HepG2 (cell line): ENCODE results near the gene GRIN2C. TPM values are rescaled to one million over a fixed set of nuclear protein-coding genes. Genes with fewer than 3 reads are reported as not detected.

Experiments used
- ATAC-seq: fragments of 200-7000 bp; cut with Tn5 transposase; 3 replicates; pipeline ENCODE4 v1.9.1; 2020; ENCODE audit warnings: mild to moderate bottlenecking, moderate library complexity
- BruUV-seq: library from RNA; stranded (reverse); fragments of 400-500 nt; replicated peaks from 2 replicates; lab custom pipeline; 2021; lab: Mats Ljungman, UMichigan
- CTCF ChIA-PET: fragments of 300-600 bp; formaldehyde crosslinking; extraction: SDS; loops from one replicate; lab custom pipeline; 2021; ENCODE audit warnings: low total read pairs, inconsistent platforms, low intra/inter-chr PET ratio; lab: Yijun Ruan, JAX
- POLR2A ChIA-PET: fragments of 350-600 bp; sonication (Branson Sonifier 250); formaldehyde crosslinking; loops from one replicate; lab custom pipeline; 2020; ENCODE audit warnings: antibody characterized with exemption, inconsistent platforms; lab: Yijun Ruan, JAX
- DNase-seq: peaks from one replicate; pipeline ENCODE4 v3.0.0-alpha.2; 2015; ENCODE audit warnings: low spot score
- FAIRE-seq: peaks from 3 replicates; lab custom pipeline; 2011; peaks lifted over from hg19 to GRCh38; lab: Jason Lieb, UNC
- H2AFZ ChIP-seq: one replicate; pipeline ENCODE4 v1.6.1; 2011; ENCODE audit warnings: low read length, inconsistent platforms
- H3K27ac ChIP-seq: fragments of 300-600 bp; 3 replicates; pipeline ENCODE4 v1.8.0; 2011; ENCODE audit warnings: mixed run types, mild to moderate bottlenecking, mixed read lengths, low read length, inconsistent platforms; ENCODE audit not compliant: insufficient read depth; ENCODE audit errors: extremely low read length
- H3K27me3 ChIP-seq, 2 experiments: fragments of 200-600 bp in 1 of 2; 2 replicates in 1 of 2; 3 replicates in 1 of 2; pipeline versions ENCODE4 v1.6.0 to v1.8.0; 2011; ENCODE audit warnings: low read length in 2 of 2, mild to moderate bottlenecking in 2 of 2, moderate library complexity in 2 of 2, inconsistent platforms in 1 of 2; ENCODE audit not compliant: insufficient read depth in 2 of 2, control insufficient read depth in 1 of 2
- H3K36me3 ChIP-seq, 2 experiments: fragments of 200-600 bp in 1 of 2; replicated peaks in 1 of 2; 2 replicates in 1 of 2; 3 replicates in 1 of 2; pipeline versions ENCODE4 v1.5.1 to v1.8.0; 2011; ENCODE audit warnings: low read length in 2 of 2, inconsistent platforms in 1 of 2; ENCODE audit not compliant: insufficient read depth in 2 of 2, control insufficient read depth in 1 of 2
- H3K4me1 ChIP-seq: 2 replicates; pipeline ENCODE4 v1.5.1; 2012; ENCODE audit warnings: low read length, inconsistent platforms; ENCODE audit not compliant: insufficient read depth
- H3K4me2 ChIP-seq: 2 replicates; pipeline ENCODE4 v1.6.0; 2011; ENCODE audit warnings: low read depth, low read length, inconsistent platforms
- H3K4me3 ChIP-seq, 3 experiments: fragments of 200-600 bp in 1 of 3; sonication (generic), shearing (Covaris generic) in 1 of 3; replicated peaks in 1 of 3; 2 replicates each; pipeline ENCODE4 v1.5.1; 2011 to 2016; ENCODE audit warnings: low read length in 3 of 3, inconsistent platforms in 2 of 3, low read depth in 2 of 3, mild to moderate bottlenecking in 2 of 3, control low read depth in 1 of 3, mixed read lengths in 1 of 3; ENCODE audit not compliant: insufficient read depth in 1 of 3
- H3K79me2 ChIP-seq: one replicate; pipeline ENCODE4 v1.6.1; 2011; ENCODE audit warnings: low read length, inconsistent platforms; ENCODE audit not compliant: insufficient read depth
- H3K9ac ChIP-seq: 2 replicates; pipeline ENCODE4 v1.6.0; 2011; ENCODE audit warnings: mild to moderate bottlenecking, low read depth, low read length, inconsistent platforms; ENCODE audit not compliant: insufficient read depth
- H3K9me3 ChIP-seq: 2 replicates; pipeline ENCODE4 v1.5.1; 2012; ENCODE audit warnings: mild to moderate bottlenecking, low read length
- H4K20me1 ChIP-seq: 2 replicates; pipeline ENCODE4 v1.6.0; 2011; ENCODE audit warnings: inconsistent platforms, mild to moderate bottlenecking, low read length, moderate library complexity; ENCODE audit not compliant: insufficient read depth
- CBX5 ChIP-seq: sonication (generic); formaldehyde crosslinking; IDR thresholded peaks from 2 replicates; pipeline ENCODE4 v1.4.0; 2020; ENCODE audit warnings: missing genetic modification reagents, borderline replicate concordance
- EZH2 ChIP-seq: conservative IDR thresholded peaks from 2 replicates; pipeline ENCODE4 v1.6.1; 2012; ENCODE audit warnings: mild to moderate bottlenecking, low read depth, low read length, moderate library complexity
- MYNN ChIP-seq: sonication (generic); formaldehyde crosslinking; IDR thresholded peaks from 2 replicates; pipeline ENCODE4 v1.4.0; 2020; ENCODE audit warnings: mild to moderate bottlenecking, low read depth, missing genetic modification reagents
- NBN ChIP-seq: fragments of 450-650 bp; conservative IDR thresholded peaks from 2 replicates; pipeline ENCODE4 v1.6.1; 2017
- NFKBIZ ChIP-seq: IDR thresholded peaks from 2 replicates; pipeline ENCODE4 v1.6.1; 2018; ENCODE audit warnings: missing genetic modification reagents, missing compliant biosample characterization
- ZNF263 ChIP-seq: sonication (generic); formaldehyde crosslinking; IDR thresholded peaks from 2 replicates; pipeline ENCODE4 v1.4.0; 2020; ENCODE audit warnings: missing genetic modification reagents
- ZNF567 ChIP-seq: sonication (generic); formaldehyde crosslinking; IDR thresholded peaks from 2 replicates; pipeline ENCODE4 v1.8.1; 2023; ENCODE audit warnings: mild to moderate bottlenecking, missing genetic modification reagents, borderline replicate concordance
- WGBS: methylation state at CpG from one replicate; pipeline ENCODE4 v1.1.6; 2017; ENCODE audit warnings: low lambda C conversion rate; 5-methylcytosine and 5-hydroxymethylcytosine counted together
- in situ Hi-C: cut with HindIII; loops from 2 replicates; pipeline ENCODE4 v1.10.0; 2017; ENCODE audit warnings: low pct_unique_long_range_greater_than_20kb; ENCODE audit not compliant: extremely low pct_ligation_motif_present
- intact Hi-C: fragments of 100-400 bp; cut with micrococcal nuclease; formaldehyde crosslinking; loops from one replicate; pipeline ENCODE4 v1.10.0; 2022; ENCODE audit not compliant: unreplicated experiment
- polyA plus RNA-seq, 8 experiments: library from polyadenylated mRNA; depleted of rRNA in 3 of 8; stranded (reverse) in 7 of 8; unstranded in 1 of 8; fragments of >200 nt; fragmentation: Illumina TruSeq in 4 of 8; extraction: Trizol in 4 of 8; gene quantifications; 2 replicates each; pipeline versions ENCODE4 v1.2.1 to v1.2.3, GENCODE V29; 2011 to 2016; ENCODE audit warnings: low read depth in 4 of 8, missing spikeins in 1 of 8, mixed read lengths in 1 of 8; ENCODE audit not compliant: insufficient read depth in 1 of 8
- total RNA-seq, 5 experiments: library from RNA; depleted of rRNA; stranded (reverse); fragments of >200 nt; fragmentation: Illumina TruSeq; extraction: Trizol; gene quantifications; 2 replicates each; pipeline ENCODE4 v1.2.3, GENCODE V29; 2016; ENCODE audit warnings: low read depth in 1 of 5
- TF ChIP-seq, protein P1 (sequence below): sonication (generic); formaldehyde crosslinking; IDR thresholded peaks from 2 replicates; pipeline ENCODE4 v1.5.0; 2020; ENCODE audit warnings: mild to moderate bottlenecking, missing genetic modification reagents, moderate library complexity
- TF ChIP-seq, protein P2 (sequence below): IDR thresholded peaks from 2 replicates; pipeline ENCODE4 v1.6.1; 2016; ENCODE audit warnings: low read depth

Gene GRIN2C
- total and polyA plus RNA-seq, 2 of the 13 experiments (the other 11 are each of a cell fraction or from before 2014, with no cell fraction given), result 0.03 to 0.11 TPM

DNA sequence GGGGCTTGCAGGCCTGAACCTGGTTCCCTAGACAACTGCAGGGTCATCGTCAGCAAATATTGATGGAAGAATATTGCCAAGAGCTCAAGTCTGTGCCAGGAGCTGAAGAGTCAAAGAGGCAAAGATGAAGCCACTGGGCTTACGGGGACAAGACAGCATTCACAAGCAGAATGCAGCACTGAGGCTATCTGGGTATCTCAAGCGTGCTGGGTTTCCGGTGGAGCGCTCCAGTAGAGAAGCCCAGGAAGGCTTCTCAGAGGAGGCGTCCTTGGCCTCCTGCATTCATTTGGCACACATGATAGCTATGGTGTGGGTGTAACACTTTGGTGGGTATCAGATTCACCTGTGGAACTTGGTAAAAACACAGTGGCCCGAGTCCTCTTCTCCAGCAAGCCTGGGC, 30.9 kb upstream of the GRIN2C start (continued):
- TF ChIP-seq, protein P1, sequence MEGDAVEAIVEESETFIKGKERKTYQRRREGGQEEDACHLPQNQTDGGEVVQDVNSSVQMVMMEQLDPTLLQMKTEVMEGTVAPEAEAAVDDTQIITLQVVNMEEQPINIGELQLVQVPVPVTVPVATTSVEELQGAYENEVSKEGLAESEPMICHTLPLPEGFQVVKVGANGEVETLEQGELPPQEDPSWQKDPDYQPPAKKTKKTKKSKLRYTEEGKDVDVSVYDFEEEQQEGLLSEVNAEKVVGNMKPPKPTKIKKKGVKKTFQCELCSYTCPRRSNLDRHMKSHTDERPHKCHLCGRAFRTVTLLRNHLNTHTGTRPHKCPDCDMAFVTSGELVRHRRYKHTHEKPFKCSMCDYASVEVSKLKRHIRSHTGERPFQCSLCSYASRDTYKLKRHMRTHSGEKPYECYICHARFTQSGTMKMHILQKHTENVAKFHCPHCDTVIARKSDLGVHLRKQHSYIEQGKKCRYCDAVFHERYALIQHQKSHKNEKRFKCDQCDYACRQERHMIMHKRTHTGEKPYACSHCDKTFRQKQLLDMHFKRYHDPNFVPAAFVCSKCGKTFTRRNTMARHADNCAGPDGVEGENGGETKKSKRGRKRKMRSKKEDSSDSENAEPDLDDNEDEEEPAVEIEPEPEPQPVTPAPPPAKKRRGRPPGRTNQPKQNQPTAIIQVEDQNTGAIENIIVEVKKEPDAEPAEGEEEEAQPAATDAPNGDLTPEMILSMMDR, result no peak
- TF ChIP-seq NFKBIZ (CRISPR knock-in tag) (no peak), ZNF567 (CRISPR knock-in tag) (no peak), NBN (no peak), CBX5 (CRISPR knock-in tag) (no peak), MYNN (CRISPR knock-in tag) (no peak)
- TF ChIP-seq, protein P2, sequence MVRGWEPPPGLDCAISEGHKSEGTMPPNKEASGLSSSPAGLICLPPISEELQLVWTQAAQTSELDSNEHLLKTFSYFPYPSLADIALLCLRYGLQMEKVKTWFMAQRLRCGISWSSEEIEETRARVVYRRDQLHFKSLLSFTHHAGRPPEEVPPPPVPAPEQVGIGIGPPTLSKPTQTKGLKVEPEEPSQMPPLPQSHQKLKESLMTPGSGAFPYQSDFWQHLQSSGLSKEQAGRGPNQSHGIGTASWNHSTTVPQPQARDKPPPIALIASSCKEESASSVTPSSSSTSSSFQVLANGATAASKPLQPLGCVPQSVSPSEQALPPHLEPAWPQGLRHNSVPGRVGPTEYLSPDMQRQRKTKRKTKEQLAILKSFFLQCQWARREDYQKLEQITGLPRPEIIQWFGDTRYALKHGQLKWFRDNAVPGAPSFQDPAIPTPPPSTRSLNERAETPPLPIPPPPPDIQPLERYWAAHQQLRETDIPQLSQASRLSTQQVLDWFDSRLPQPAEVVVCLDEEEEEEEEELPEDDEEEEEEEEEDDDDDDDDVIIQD (CRISPR knock-in tag), result no peak

DNA sequence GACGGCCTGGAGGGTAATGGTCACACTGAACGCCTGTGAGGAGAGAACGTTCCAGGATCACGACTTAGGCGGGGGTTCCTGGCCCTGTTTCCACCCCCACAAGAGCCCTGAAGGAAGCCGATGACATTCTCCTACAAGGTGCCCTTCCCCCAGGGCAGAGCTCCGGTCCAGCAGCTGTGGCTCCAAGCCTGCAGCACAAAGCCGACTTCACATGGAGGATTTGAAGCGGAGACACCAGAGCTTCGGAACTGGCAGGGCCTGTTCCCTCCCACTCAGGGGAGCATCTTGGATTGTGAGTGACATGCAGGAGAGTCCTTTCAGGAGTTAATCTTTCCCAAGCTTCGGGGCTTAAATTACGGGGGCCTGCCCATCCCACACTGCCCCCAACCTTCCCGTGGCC, 28.8 kb upstream of the GRIN2C start:
- Histone ChIP-seq H3K9ac (no peak overlapping the region), H2AFZ (no peak overlapping the region), H3K27ac (no peak overlapping the region), H3K4me1 (peaks cover 18% of the 10 kb centered on the region), H4K20me1 (no peaks in the 10 kb centered on the region), H3K4me2 (no peak overlapping the region), H3K4me3 (no peak overlapping the region), H3K9me3 (no peaks in the 10 kb centered on the region), H3K27me3 (peaks cover 15 to 72% of the 10 kb centered on the region in 2 experiments), H3K36me3 (no peaks in the 10 kb centered on the region), H3K79me2 (no peaks in the 10 kb centered on the region)
- ChIA-PET CTCF (no interaction called here), POLR2A (no interaction called here)
- FAIRE-seq (no peak), DNase-seq (no peak), ATAC-seq (no peak)
- WGBS, result 25% methylated on average over 13 of the region's 13 CpGs
- TF ChIP-seq EZH2, result 0 out of 2 replicates have a peak, but pooled peaks have one; percentile 47
- no peak for TF ChIP-seq ZNF263
- in situ Hi-C loops, result no loop called here
- intact Hi-C loops, result no loop called here
- BruUV-seq, result no TSS peak
